ENCODE data around the gene SPEN.

DNA sequence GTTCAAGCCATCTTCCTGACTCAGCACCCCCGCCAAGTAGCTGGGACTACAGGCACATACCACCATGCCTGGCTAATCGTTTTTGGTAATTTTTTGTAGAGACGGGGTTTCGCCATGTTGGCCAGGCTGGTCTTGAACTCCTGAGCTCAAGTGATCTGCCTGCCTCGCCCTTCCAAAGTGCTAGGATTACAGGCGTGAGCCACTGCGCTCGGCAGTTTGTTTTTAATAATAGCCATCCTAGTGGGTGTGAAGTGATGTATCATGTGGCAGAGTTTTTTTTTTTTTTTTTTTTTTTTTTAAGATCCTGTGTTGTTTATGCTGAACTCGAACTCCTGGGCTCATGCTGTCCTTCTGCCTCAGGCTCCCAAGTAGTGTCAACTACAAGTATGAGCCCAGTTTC is 51.8 kb downstream of the SPEN start:
- TF ChIP-seq, protein P1, sequence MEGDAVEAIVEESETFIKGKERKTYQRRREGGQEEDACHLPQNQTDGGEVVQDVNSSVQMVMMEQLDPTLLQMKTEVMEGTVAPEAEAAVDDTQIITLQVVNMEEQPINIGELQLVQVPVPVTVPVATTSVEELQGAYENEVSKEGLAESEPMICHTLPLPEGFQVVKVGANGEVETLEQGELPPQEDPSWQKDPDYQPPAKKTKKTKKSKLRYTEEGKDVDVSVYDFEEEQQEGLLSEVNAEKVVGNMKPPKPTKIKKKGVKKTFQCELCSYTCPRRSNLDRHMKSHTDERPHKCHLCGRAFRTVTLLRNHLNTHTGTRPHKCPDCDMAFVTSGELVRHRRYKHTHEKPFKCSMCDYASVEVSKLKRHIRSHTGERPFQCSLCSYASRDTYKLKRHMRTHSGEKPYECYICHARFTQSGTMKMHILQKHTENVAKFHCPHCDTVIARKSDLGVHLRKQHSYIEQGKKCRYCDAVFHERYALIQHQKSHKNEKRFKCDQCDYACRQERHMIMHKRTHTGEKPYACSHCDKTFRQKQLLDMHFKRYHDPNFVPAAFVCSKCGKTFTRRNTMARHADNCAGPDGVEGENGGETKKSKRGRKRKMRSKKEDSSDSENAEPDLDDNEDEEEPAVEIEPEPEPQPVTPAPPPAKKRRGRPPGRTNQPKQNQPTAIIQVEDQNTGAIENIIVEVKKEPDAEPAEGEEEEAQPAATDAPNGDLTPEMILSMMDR (IDR thresholded peaks at IDR 0.05; ENCODE audit: low read depth, low read length, poor library complexity, severe bottlenecking) = no peak
- no peak for TF ChIP-seq EZH2phosphoT487 (IDR thresholded peaks at IDR 0.05; ENCODE audit: borderline replicate concordance, low read length)

All from DOHH2 (cell line).